ENCODE measurements around the gene FCGR2B.

DNA sequence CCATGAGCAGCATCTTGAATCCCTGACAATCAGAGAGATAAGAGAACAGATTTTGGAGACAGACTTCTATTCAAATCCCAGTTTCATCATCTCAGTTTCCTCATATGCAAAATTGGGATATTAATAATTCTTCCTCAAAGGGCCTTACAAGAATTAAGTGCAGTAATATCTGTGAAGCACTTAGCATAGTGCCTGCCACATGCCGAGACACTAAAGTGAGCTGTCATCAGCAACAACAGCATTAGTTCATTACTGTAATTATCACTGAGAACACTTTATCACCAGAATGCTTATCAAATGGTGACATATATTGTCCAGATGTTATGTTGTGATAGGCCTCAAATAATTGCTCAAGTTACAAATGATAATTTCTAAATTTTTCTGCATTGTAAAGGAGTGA, 57.5 kb downstream of the FCGR2B start:
- TF ChIP-seq, protein P1, sequence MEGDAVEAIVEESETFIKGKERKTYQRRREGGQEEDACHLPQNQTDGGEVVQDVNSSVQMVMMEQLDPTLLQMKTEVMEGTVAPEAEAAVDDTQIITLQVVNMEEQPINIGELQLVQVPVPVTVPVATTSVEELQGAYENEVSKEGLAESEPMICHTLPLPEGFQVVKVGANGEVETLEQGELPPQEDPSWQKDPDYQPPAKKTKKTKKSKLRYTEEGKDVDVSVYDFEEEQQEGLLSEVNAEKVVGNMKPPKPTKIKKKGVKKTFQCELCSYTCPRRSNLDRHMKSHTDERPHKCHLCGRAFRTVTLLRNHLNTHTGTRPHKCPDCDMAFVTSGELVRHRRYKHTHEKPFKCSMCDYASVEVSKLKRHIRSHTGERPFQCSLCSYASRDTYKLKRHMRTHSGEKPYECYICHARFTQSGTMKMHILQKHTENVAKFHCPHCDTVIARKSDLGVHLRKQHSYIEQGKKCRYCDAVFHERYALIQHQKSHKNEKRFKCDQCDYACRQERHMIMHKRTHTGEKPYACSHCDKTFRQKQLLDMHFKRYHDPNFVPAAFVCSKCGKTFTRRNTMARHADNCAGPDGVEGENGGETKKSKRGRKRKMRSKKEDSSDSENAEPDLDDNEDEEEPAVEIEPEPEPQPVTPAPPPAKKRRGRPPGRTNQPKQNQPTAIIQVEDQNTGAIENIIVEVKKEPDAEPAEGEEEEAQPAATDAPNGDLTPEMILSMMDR (IDR thresholded peaks at IDR 0.05; ENCODE audit: borderline replicate concordance, extremely low read depth, low read length, poor library complexity, severe bottlenecking), result no peak
- TF ChIP-seq EZH2 (IDR thresholded peaks at IDR 0.05; ENCODE audit: borderline replicate concordance, low read depth, low read length, severe bottlenecking), result no peak

Data from DND-41 (cell line).